GM19239 (cell line): ENCODE data around the gene ATP5F1D.

ENCODE experiments used
- DNase-seq: peaks from one replicate; pipeline ENCODE4 v3.0.0; 2011; ENCODE audit warnings: low spot score; ENCODE audit not compliant: insufficient read length
- FAIRE-seq: peaks from 2 replicates; lab custom pipeline; 2011; peaks lifted over from hg19 to GRCh38; lab: Jason Lieb, UNC

ATP5F1D gene

DNA sequence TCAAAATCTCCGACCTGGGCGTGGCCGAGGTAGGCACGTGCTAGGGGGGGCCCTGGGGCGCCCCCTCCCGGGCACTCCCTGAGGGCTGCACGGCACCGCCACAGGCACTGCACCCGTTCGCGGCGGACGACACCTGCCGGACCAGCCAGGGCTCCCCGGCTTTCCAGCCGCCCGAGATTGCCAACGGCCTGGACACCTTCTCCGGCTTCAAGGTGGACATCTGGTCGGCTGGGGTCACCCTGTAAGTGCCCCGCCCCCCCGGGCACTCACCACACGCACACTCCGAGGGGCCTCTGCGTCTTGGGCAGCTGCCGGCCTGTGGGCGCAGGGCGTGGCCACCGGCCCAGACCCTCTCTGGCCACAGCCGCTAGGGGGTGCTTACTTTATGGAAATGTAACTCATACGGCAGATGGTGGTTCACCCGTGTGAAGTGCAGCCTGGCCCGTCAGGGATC, 21.0 kb upstream of the ATP5F1D start:
- DNase-seq, result no peak
- FAIRE-seq, result no peak

DNA sequence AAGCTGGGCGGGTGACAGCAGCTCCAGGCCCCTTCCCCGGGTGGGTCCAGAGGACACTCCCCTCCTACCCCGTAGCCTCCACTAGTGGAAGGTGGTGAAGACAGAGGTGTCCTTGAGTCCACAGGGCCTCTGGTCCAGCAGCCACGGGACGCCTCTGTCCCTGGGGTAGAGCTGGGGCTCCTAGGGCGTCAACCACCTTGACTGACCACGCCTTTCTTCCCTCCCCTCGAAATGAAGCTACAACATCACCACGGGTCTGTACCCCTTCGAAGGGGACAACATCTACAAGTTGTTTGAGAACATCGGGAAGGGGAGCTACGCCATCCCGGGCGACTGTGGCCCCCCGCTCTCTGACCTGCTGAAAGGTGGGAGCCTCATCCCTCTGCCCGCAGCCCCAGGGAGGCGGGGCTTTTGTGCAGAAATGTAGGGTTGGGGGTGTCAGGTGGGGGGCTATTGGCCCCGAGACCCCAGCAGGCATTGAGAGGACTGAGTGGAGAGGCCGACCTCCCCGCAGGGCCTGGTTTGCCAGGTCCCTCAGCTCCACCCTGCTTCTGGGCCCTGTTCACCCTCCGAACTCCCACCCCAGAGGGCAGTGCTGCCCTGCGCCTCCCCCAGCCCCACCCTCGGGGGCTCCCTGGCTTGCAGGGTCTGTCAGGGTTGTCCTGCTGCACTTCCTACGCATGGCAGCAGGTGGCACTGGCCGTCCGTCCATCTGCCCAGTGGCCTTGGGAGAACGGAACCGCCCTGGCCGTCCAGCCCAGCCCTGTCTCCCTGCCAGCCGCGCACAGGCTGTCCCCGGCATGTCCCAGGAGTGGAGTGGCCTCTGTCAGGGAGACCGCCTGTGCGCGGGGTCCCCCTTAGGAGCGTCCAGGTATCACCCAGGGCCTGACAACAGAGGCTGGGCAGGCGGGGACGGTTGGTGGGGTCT, 20.3 kb upstream of the ATP5F1D start:
- no peak for DNase-seq
- no peak for FAIRE-seq

DNA sequence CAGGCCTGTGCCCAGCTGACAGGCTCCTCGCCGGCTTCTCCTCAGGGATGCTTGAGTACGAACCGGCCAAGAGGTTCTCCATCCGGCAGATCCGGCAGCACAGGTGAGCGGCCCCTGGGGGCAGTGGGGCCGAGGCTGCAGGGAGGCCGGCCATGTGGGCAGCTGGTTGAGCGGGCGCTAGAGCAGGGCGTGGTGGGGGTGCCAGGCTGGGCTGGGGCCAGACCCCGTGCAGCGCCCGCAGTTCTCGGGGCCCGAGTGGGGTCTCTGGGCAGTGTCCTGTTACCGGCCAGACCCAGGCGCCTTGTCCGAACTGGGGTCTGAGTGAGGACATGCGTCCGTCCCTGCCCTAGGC, 19.7 kb upstream of the ATP5F1D start:
- no peak for DNase-seq
- no peak for FAIRE-seq

DNA sequence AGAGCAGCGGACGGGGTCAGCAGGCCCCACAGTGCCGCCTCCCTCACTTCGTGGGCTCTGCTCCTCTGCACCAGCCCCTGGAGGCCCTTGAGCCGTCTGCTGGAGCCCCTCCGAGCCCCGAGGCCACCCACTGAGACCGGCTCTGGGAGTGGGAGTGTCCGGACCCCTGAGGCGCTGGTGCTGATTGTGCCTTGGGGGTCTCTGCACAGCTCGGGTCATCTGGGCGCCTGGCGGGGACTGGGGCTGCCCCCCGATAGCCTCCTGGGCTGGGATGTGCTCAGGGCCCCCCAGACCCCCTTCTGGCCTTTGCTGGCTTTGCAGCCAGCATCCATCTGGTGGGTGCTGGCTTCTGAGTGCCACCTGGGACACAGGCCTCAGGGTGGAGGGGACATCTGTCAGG, 19.2 kb upstream of the ATP5F1D start:
- FAIRE-seq, result no peak
- no peak for DNase-seq

DNA sequence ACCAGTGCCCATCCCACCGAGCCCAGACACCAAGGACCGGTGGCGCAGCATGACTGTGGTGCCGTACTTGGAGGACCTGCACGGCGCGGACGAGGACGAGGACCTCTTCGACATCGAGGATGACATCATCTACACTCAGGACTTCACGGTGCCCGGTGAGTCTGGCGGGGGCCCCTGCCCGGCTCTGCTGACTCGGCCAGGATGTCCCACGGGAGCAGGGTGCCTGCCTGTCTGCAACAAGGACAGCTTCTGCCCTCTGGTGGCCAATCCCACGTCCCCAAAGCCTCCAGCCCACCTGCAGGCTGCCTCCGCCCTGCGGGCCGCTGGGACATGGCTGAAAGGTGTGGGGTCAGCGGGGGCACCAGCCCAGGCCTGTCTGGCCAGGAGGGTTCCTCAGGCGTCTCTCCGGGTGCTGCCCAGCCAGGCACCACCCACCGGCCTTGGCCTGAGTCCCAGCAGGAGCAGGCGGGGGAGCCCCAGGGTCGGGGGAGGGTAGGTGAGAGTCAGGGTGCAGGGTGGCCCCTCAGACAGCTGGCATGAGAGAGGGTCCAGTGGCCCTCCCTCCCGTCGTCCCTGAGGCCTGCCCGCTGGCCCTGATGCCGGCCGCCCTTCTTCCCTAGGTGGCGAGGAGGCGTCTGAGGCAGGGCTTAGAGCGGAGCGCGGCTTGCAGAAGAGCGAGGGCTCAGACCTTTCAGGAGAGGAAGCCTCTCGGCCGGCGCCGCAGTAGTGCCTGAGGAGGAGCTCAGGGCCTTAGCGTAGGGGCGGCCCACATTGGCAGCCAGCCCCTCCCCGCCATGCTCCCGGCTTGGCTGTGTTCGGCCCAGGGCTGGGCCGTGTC, 18.3 kb upstream of the ATP5F1D start:
- DNase-seq, result peak; percentile 92
- no peak for FAIRE-seq

DNA sequence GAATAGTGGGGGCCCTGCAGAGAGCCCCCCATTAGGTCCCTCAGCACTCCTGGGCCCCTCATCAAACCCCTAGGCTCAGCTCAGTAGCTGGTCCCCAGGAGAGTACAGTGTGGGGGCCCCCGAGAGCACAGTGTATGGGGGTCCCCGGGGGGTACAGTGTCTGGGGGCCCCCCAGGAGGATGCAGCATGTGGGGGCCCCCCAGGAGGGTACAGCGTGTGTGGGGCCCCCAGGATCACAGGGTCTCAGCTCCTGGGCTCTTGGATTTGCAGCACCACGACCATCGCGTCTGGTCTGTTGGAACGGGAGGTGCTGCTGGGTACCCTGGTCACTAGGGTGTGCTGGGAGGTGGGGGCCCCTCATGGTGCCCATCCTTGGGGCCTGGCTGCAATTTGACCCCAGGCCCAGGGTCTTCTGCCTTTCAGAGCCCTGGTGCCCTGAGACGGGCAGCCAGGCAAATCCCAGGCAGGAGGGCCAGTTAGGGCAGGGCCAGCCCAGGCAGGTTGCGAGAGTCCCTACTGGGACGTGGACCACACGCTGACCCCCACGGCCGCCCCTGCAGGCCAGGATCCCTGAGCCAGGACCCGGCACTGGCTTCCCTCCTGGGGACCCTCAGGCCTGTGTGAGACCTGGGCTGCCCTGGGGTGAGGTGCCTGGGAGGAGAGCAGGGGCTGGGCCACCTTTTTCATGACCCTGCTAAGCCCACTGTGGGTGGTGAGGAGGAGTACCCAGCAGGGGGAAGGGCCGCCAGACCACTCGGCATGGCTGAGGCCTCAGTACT, 17.3 kb upstream of the ATP5F1D start:
- FAIRE-seq (no peak), DNase-seq (no peak)

DNA sequence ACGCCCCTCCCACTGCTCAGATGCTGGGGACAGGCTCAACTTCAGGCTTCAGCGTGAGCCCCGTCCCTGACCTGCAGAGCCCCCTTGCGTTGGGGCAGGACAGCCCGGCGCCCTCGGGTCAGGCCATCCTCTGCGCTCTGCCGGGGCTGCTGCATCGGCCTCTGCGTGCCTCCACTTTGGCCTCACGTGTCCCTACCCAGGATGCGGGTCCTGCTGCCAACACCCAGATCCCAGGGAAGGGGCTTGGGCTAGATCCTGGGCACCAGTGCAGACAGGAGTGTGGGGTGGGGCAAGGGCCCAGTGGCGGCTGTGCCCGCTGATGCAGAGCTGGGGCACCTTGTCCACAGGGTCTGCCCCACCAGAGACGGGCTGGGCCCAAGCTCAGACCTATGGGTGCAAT, 16.7 kb upstream of the ATP5F1D start:
- no peak for DNase-seq
- FAIRE-seq, result no peak

DNA sequence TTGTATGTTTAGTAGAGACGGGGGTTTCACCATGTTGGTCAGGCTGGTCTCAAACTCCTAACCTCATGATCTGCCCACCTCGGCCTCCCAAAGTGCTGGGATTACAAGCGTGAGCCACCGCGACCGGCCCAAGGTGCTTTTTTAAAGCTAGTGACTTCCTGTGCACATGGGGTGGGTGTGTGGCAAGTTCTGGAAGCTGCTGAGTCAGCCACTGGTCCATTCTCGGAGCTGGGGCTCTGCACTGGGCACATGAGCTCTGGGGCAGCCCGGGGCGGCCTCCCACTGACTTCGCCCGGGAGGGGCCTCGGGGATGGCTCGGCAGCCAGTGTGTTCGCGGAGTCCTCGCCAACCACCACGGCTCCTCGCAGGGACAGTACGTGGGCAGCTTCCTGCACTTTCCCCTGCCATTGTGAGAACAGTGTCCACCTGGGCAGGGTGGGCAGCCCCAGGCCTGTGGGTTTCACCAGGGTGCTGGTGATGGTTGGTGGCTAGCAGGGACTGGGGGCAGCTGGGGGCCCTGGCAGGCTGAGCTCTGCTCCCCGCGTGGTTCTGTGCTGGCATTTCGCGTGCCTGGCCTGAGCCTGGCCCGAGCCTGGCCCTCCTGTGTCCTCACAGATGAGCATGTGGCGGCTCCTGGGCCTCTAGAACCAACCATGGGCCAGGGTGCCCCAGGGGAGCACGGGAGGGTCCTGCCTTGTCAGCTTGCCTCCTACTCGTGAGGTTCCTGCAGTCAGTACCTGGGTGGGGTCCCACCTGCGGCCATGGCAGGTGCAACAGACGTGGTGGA, 15.9 kb upstream of the ATP5F1D start:
- FAIRE-seq (no peak), DNase-seq (no peak)

DNA sequence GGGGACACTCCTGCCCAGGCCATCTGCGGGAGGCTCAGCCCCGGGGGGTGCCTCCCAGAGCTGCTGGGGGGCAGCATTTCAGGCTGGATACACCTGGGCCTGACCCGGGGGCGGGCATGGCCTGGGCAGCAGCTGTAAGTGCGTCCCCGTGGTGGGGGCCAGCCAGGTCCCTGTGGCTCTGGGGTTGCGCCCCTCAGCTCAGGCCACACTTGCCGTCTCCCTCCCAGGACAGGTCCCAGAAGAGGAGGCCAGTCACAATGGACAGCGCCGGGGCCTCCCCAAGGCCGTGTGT, 15.4 kb upstream of the ATP5F1D start:
- no peak for FAIRE-seq
- DNase-seq, result no peak

DNA sequence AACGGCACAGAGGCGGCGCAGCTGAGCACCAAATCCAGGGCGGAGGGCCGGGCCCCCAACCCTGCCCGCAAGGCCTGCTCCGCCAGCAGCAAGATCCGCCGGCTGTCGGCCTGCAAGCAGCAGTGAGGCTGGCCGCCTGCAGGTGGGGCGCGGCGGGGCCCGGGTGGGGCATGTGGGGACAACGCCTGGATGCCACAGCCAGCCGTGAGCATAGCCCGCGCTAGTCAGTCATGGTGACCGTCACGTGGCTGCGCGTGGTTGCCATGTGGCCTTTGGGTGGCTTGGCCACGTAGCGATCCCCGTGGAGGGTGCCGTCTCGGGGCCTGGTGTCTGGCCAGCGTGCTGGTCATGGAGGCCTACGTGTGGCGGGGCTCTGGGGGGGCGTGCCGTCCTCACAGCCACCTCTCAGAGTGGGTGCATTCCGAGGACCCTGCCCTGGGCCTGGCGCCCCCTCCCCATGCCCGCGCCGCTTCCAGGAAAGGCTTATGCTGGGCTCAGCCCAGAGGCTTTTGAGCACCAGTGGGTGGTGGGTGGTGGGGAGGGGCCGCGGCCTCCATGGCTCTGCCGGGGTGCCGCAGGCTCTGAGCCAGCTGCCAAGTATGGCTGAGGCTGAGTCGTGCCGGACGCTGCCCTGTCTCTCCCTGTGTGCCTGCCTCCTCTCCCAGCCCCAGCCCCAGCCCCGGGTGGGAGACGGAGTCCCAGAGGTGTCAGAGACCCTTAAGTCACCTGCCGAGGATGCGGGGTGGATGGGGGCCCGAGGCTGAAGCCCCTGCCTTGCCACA, 14.8 kb upstream of the ATP5F1D start:
- FAIRE-seq (no peak), DNase-seq (no peak)

DNA sequence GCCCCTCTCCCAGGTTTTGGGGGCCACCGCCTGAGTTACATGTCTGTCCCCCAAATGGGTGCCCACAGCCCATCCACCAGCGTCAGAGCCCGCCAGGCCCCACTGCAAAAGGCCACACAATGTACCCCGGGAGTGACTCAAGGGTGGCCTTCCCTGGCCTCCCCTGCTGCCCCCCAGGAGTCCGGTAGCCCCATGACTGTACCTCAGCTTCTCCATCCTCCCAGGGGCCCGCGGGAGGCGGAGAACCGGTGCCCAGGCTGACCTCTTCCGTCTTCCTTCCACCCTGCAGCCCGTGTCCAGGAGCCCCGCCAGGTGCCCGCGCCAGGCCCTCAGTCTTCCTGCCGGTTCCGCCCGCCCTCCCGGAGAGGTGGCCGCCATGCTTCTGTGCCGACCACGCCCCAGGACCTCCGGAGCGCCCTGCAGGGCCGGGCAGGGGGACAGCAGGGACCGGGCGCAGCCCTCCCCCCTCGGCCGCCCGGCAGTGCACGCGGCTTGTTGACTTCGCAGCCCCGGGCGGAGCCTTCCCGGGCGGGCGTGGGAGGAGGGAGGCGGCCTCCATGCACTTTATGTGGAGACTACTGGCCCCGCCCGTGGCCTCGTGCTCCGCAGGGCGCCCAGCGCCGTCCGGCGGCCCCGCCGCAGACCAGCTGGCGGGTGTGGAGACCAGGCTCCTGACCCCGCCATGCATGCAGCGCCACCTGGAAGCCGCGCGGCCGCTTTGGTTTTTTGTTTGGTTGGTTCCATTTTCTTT, 14.1 kb upstream of the ATP5F1D start:
- no peak for FAIRE-seq

DNA sequence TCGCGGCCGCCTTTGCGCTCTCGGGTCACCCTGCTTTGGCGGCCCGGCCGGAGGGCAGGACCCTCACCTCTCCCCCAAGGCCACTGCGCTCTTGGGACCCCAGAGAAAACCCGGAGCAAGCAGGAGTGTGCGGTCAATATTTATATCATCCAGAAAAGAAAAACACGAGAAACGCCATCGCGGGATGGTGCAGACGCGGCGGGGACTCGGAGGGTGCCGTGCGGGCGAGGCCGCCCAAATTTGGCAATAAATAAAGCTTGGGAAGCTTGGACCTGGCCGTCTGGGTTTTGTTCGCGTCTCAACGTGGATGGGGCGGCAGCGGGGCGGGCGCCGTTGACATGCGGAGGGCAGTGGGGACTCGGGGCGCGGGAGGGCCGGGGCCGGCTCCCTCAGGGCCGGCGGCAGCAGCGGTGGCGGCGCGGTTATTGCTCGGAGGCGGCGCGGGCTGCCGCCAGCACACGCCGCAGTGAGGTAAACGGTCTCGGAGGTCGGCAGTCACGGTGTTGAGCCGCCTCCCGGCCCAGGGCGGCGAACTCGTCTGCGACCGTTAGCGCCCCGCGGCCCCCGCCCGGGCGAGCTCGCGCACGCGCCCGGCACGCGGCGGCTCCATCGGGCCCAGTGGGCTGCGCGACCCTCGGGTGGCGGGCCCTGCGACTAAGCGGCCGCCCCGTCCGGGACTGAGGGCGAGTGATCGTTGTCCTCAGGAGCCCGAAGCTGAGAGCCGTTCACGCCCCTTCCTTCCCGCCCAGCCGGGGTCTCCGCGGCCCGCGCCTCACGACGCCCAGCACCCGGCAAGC, 13.2 kb upstream of the ATP5F1D start:
- DNase-seq, result no peak
- no peak for FAIRE-seq

More for the DNA sequence above, 14.1 kb upstream of the ATP5F1D start:
- DNase-seq, result no peak

DNA sequence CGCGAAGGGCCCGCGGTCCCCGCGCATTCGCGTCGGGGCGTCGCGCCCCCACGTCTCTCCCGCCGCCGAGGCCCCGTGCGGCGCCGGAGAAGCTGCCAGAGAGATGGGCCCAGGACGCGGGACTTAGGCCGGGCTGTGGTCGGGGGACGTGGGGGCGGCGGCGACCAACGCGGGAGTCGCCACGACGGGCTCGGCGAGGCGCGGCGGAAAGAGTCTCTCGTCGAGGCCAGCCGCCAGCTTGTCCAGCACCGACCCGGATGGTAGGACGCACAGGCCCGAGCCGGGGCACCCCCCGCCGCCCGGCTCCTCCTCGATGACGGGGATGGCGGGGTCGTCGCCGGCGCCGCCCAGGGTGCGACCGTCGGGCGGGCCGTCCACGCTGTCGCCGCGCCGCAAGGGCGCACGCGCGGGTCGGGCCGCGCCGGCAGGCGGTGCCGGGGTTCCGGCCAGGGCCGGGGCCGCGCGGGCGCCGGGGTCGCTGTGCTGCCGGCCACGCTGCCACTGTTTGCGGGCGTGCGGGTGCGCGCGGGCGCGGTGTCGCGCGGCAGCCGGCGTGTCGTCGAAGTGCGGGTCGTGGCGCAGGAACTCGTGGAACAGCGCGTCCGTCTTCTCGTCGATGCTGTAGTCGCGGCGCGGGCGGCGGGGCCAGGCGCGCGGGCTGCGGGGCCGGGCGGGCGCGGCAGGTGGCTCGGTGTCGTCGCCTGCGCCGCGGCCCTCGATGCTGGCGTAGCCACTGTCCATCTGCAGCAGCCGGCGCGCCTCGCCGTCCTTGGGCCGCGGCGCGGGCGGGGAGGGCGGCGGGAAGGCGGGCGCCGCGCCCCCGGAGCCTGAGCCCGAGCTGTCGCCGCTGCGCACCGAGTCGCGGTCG, 12.3 kb upstream of the ATP5F1D start:
- DNase-seq, result no peak
- FAIRE-seq, result no peak

DNA sequence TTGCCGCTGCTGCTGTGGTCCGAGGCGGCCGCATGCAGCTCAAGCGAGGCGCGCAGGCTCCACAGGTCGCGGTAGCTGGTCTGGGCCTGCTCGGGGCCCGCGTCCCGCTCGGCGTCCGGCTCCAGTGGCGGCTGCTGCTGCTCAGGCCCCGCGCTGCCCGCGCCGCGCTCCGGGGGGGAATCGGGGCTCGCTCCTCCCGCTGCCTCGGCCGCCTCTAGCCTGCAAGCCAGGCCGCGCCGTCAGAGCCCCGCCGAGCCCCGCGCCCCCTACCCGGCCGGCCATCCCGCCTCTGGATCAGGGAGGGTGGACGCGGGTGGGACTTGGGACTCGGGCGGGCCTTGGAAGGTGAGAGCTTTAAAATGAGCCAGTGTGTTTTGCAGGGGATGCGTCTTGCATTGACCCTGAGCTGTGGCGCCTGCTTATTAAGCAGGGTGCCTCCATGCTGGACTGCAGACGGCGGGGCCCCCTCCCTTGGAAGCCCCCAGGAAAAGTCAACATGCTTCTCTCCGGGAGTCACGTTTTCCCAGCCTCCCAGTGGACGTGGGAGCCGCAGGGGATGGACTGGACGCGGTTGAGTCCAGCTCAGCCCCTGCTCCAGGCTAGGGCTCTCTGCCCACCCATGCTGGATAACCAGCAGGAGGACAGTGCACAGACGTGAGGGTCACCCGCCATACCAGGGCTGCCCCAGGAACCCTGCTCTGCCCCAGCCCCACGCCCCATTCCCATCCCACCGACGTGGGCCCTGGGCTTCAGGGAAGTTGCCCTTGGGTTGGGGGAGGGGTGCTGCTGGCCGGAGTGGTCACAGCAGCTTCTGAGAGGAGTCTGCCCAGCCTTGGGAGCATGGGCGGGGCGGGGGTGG, 11.4 kb upstream of the ATP5F1D start:
- no peak for DNase-seq
- no peak for FAIRE-seq

DNA sequence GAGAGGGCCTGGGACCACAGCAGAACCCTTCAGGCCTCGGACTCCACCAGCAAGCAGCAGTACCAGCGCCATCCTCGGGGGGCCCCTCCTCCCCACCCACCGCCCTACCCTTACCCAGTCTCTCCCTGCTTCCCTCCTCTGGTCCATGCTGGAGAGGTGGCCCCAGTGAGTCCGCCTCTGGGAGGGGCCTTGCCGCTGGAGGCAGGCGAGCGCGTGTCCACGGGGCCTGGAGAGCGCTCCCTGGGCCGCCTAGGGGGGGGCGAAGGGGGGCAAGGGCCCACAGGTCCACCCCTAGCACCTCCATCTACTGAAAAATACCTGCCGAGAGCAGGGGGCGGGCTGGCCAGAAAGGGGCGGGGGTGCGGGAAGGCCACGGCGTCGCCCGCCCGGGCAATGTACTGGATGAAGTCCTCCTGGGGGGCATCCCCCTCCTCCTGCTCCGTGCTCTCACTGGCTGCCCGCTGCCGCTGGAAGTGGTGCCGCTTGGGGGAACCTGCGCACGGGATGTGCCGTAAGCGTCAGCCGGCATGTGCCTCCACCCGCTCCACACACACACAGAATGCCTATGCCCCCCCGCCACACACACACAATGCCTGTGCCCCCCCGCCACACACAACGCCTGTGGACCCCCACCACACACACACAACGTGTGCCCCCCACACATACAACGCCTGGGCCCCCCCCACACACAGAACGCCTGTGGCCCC, 10.6 kb upstream of the ATP5F1D start:
- no peak for DNase-seq
- no peak for FAIRE-seq
